ENCODE measurements around the gene SIPA1L2.

Gene SIPA1L2

GRCh38 chr1:232630047-232630893, at the start of gene SIPA1L2:
Gene SIPA1L2 (minus strand): TSS chr1:232630133. CDS start chr1:232515339, 114,794 bp downstream.
- peak; percentile 78 for DNase-seq (ENCODE audit: low read depth)

DNA sequence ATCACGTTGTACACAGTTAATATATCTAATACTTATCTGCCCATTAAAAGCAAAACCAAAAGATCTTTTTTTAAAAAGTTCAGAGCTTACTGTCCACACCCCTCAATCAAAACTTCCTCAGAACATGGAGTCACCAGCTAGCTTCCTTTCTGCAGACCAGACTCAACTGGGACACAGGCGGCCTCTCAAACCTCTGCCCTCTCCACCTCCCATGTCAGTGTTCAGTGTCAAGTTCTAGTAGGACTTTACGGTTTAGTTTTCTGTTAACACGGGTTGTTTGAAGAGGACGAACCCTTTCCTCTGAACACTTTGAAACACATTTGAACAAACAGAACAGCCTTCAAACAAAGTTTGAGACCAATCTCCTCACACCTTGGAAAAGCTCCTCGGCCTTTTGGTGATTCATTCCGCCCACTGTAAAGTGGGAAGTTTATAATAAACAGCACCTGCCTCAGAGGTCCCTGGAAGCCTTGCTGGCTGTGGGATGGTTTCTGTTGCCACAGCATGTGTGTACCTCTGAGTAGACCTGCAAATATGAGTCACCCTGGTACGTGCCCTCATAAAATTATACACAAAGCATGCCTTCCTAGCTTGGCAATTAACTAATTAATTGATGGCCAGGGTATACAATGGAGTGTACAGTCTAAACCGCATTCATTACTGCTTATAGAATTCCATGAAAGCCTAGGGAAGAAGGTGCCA, 48.4 kb upstream of the SIPA1L2 start:
- no peak for DNase-seq (ENCODE audit: low read depth)

- DNase-seq (ENCODE audit: low read depth): no peak
Observed at GRCh38 chr1:232676307-232676706, 46.4 kb upstream of the SIPA1L2 start.

- no peak for DNase-seq (ENCODE audit: low read depth)
Observed at GRCh38 chr1:232675898-232676297, 46.0 kb upstream of the SIPA1L2 start.

DNA sequence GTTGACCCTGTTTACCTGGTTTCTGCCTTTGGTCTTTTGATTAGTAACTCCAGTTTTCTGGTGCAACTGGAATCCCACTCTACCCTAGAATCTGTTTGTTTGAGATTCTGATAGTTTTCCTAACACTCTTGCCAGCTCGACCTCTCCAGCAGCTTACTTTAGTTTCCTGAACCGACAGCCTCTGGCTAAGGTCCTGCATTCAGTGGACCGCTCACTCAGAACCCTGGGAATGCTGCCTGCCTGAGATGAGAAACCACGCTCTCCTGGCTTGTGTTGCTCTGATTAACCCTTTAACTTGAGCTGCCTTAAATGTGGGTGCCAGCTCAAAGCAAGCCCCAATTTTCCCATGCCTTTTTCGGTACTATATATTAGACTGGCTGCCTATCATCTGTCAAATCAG, 45.3 kb upstream of the SIPA1L2 start:
- no peak for DNase-seq (ENCODE audit: low read depth)

GRCh38 chr1:232673256-232673655, 43.3 kb upstream of the SIPA1L2 start:
- no peak for DNase-seq (ENCODE audit: low read depth)

- no peak for DNase-seq (ENCODE audit: low read depth)
Observed at GRCh38 chr1:232669981-232670747, 40.2 kb upstream of the SIPA1L2 start.

DNA sequence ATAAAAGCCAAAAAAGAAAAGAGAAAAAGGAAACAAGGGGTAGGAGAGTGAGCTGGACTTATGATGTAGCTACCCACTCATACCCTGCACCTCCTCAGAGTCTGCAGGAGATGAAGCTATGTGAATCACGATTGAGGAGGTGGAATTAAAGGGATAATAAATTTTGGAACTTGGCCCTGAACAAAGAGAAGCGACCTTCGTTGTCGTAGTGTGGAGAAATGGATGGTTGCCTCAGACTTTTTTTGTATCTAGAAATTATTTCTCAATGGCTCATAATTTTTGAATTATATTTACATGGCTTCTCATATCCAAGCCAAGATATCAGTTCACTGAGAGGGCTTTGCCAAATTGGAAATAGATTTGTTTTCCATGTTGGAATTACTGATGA, 37.8 kb upstream of the SIPA1L2 start:
- no peak for DNase-seq (ENCODE audit: low read depth)

DNA sequence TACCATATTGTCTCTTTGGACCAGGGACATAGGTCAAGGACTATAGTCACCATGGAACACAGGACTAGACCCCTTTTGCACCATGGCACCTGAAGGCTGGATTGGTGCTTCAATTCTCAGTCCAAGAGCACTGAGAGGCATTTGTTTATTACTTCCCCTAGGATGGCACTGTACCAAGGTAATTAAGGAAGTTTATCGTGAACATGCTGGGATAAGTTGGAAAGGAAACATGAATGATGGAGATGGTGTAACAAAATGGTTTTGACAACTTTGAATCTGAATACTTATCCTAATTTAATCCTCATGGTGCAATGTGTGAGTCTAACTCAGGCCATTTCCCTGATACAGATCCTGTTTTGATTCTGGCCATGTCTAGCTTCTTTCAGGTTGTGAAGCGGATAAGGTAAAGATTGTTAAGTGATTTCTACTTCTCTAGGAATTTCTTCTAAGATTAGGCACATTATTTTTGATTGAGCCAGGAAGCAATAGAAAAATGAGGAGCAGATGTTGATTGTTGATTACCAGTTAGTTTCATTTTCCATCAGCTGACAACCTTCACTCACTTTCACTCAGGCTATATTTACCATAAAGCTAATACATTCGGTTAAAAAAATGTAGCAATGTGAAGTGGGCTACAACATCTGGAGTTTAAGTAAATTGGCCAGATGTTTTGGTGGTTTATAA, 37.3 kb upstream of the SIPA1L2 start:
- no peak for DNase-seq (ENCODE audit: low read depth)

DNA sequence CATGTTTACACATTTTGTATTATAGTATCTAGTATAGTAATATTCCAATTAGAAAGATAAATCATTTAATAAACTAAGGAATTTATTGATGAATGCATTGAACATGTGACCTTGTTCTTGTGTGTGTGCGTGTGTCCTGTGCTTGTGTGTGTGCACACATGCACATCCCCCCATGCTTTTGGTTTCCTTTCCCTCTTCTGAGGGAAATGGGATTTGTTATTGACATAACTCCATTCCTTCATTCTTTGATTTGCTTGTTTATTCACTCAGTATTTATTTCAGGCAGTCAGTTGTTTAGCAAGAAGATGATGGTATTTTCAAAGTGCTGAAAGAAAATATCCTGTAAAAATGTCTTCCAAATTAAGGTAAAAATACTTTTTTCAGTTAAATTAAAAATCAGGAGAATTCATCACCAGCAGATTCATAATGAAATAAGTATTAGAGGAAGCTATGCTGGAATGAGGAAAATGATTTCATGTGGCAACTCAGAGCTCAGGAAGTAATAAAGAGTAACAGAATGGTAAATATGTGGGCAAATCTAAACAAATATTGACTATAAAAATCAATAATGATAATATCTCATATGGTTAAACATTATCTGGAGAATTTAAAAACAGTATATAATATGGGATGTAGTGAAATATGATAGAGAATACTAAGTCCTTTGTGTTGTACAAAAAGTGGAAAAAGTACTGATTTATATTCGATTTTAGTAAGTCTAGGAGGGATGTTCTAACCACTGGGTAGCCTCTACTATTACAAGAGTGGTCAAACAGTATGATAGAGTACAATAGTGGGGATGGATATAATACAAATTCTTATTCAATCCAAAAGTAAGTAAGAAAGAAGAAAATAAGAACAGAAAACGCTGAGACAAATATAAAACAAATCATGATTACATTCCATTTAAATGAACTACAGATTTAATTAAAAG, 35.2 kb upstream of the SIPA1L2 start:
- DNase-seq (ENCODE audit: low read depth): no peak

- no peak for DNase-seq (ENCODE audit: low read depth)
Observed at GRCh38 chr1:232662910-232663309, 33.0 kb upstream of the SIPA1L2 start.

DNA sequence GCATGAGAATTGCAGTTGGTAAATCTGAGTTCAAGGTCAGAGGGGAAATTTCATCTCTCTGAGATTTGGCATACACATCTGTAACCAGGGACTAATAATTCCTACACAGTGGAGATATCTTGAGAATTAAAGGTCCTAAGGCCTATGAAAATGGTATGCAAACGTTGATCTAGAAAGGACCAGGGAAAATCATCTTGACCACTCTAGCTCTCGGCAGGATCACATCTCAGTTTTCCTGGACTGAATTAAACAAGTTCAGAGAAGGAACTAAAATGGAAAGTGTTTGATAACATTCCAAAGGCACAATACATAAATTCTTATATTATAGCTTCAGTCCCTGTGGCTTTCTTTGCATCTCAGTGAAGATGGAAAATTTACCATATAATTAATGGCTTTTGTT, 28.5 kb upstream of the SIPA1L2 start:
- no peak for DNase-seq (ENCODE audit: low read depth)

DNA sequence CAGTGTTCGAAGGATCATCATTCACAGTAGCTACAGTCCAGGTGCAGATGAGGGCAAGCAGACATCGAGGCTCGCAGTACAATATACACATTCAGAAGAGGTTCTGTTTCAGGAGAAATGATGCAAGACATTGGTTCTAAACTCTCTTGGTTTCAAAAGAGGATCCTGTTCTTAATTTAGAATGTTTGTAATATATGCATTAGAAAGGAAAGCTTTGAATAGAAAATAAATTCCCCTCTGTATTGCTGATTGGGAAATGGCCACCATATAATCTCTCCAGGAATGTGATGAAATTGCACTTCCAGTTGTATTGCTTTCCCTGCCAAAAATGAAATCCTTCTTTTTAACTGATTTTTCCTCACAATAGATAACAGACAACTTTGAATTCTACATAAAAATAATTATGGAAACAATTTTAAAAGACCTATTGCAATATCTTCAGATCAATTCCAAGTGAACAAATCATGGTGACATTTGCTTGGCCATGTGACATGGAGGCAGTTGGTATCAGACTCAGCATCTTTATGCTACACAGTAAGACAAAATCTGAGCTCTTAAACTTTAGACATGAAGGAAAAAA, 27.6 kb upstream of the SIPA1L2 start:
- no peak for DNase-seq (ENCODE audit: low read depth)

GRCh38 chr1:232655746-232656085, 25.8 kb upstream of the SIPA1L2 start:
- no peak for DNase-seq (ENCODE audit: low read depth)

DNA sequence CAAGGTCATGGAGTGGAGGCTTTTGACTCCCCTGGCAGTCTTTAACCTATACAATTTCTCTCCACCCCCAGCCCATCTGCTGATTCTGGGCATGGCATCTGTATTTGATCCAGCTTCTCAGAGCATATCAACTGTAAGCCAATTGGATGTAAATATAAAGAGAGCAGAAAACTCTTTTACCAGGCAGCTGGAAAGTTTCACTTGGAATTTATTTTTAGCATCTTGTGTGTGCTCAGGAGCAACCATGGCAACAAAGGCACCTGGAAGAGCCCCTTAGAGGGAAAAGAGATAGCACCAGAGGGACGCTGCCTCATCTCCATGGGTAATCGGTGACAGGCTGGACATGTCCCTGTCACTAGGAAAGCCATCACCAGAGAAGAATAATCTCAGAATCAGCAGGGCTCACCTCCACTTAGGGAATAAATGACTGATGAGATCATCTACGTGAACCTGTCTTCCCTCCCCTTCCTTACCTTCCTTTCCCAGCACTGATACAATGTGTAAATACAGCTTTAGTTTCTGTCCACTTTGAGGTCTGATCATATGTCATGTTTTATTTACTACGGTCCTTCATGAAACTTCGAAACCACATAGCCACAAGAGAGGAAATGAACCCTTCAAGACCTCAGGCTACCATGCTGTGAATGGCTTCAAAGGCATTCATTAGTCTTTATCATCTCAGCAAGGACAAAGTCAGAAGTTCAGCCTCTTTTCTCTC, 25.3 kb upstream of the SIPA1L2 start:
- no peak for DNase-seq (ENCODE audit: low read depth)

DNA sequence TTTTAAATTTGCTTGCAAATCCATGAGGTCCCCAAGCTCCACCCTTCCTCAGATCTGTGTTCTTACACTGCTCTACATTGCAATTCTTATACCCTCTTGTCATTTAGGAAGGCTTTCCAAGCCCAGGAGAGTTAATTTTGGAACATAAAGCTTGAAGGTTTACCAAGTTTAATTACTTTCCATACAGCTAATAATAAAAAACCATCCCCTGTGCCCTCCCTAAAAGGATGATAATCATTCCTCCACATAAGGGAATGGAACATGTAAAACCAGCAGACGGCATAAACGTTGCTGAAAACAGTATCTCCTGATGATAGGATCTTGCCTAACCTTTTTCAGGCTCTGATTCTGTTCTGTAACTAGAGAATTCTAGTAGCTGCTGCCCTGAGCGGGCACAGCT, 23.9 kb upstream of the SIPA1L2 start:
- DNase-seq (ENCODE audit: low read depth): no peak

- DNase-seq (ENCODE audit: low read depth): no peak
Observed at GRCh38 chr1:232650845-232651244, 20.9 kb upstream of the SIPA1L2 start.

- no peak for DNase-seq (ENCODE audit: low read depth)
Observed at GRCh38 chr1:232650418-232650817, 20.5 kb upstream of the SIPA1L2 start.

DNA sequence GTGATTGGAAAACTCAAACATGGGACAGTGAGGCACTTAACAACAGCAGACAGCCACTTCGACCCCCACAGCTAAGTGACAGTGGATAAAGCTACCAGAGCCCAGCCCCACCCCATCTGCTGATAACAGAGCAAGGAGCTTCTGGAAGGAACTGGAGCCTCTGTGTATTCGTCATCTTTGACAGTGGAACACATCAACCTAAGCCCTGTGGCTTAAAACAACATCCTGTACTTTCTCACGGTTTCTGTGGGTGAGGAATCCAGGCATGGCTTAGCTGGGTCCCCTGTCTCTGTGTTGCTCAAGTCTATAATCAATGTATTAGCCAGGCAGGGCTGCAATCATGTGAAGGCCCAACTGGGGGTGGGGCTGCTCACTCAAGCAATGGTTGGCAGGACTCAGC, 18.4 kb upstream of the SIPA1L2 start:
- no peak for DNase-seq (ENCODE audit: low read depth)

GRCh38 chr1:232644209-232644608, 14.3 kb upstream of the SIPA1L2 start:
- DNase-seq (ENCODE audit: low read depth): no peak

Data from stimulated activated CD4-positive, alpha-beta T cell treated with anti-CD3 and anti-CD28 coated beads, Interleukin-2, amount 100 ng/mL, for 4 hours (primary cell).